Measurements from ENCODE around the gene ZKSCAN8.

ZKSCAN8 gene

GRCh38 chr6:28206527-28206926 is 64.8 kb downstream of the ZKSCAN8 start:
- no peak for DNase-seq (ENCODE audit: low read depth in 2 of 2)

DNA sequence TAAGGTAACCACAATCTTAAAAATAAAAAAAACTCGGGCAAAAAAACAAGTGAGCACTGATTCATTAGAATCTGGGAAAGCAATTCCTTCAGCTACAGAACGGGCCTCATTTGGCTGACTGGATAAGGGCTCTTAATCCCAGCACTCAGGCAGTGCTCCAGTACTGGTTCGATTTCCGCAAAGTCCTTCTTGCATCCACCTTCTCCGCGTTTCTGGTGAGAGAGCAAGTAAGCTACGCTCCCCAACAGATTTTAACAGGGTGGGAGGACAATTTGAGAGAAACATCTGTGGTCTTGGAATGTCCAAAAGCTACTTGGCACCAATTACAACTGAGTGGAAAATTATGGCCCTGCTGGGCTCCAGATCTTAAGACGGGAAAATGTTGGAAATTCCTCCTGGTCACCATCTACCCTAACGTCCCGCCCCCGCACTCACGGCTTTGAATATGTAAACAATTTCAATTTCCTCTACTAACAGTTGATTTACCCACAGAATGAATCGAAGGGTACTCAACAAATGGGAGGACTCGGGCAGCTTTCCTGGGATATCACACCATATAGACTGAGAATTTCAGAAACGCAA is 65.3 kb downstream of the ZKSCAN8 start:
- DNase-seq (ENCODE audit: low read depth in 2 of 2) = no peak

- DNase-seq (ENCODE audit: low read depth in 2 of 2) = no peak
Measured at GRCh38 chr6:28207510-28208110, 65.9 kb downstream of the ZKSCAN8 start.

DNA sequence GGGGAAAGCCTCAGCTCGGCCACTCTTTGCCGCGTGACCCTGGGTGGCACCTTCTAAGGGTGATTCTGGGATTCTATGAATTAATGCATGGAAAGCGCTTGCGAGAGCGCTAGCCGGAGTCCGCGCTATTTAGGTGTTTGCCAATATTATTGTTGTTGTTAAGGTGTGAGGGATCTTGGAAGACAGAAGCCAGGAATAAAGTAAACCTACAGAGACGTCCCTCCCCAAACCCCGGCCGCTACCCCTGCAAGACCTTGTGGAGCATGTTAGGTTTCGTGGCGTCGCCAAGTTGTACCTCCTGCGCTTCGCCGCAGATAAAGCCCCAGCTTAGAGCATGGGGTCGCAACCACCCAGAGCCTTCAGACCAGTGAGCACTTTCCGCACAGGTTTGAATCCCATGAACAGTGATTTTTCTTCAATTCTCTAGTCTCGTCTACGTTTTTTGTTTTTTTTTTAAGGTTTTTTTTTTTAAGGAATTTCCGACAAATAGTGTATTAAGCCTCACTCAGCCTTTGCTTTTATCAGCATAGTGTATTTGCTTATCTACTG is 66.5 kb downstream of the ZKSCAN8 start:
- no peak for DNase-seq (ENCODE audit: low read depth in 2 of 2)

Measured in activated CD8-positive, alpha-beta memory T cell treated with anti-CD3 and anti-CD28 coated beads for 4 hours (primary cell).